ENCODE measurements around the gene CHEK2.
"Not testable (repeated sequence)": the region's sequence is repeated elsewhere in the genome, so short reads cannot be mapped to it uniquely, and the experiment has no call there.

DNA sequence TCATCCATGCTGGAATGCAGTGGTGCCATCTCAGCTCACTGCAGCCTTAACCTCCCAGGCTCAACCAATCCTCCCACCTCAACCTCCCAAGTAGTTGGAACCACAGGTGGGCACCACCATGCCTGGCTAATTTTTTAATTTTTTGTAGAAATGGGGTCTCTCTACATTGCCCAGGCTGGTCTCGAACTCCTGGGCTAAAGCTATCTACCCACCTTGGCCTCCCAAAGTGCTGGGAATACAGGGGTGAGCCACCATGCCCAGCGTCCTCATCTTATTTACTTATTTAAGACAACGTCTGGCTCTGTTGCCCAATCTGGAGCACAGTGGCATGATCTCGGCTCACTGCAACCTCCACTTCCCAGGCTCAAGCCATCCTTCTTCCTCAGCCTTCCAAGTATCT lies 20.4 kb upstream of the CHEK2 start:
- TF ChIP-seq POU2F2, POLR2A, POLR2AphosphoS5, TAF1, SPI1 (IDR thresholded peaks at IDR 0.05; ENCODE audit: low read depth, low read length): not testable (repeated sequence)

Data from GM12891 (cell line).